Trophoblast cell (in vitro differentiated cells and primary cell): ENCODE results near the gene P3H2.

Experiments
- DNase-seq, 2 donors: peaks; one replicate each; pipeline ENCODE4 v3.0.0-alpha.2; 2016
- H2AFZ ChIP-seq: 2 replicates; pipeline ENCODE4 v1.6.1; 2013; ENCODE audit warnings: low read length, moderate library complexity, mild to moderate bottlenecking; ENCODE audit not compliant: insufficient read depth, poor library complexity
- H2AK5ac ChIP-seq: 2 replicates; pipeline ENCODE4 v1.6.1; 2013; ENCODE audit warnings: mild to moderate bottlenecking, low read length
- H2BK120ac ChIP-seq: 2 replicates; pipeline ENCODE4 v1.6.1; 2013; ENCODE audit warnings: low read length, mild to moderate bottlenecking, moderate library complexity; ENCODE audit not compliant: insufficient read depth, poor library complexity
- H2BK12ac ChIP-seq: 2 replicates; pipeline ENCODE4 v1.6.1; 2013; ENCODE audit warnings: mild to moderate bottlenecking, low read length, moderate library complexity
- H2BK5ac ChIP-seq: 2 replicates; pipeline ENCODE4 v1.6.1; 2013; ENCODE audit warnings: low read length, low read depth, moderate library complexity, mild to moderate bottlenecking; ENCODE audit not compliant: poor library complexity
- H3K14ac ChIP-seq: 2 replicates; pipeline ENCODE4 v1.6.1; 2013; ENCODE audit warnings: mild to moderate bottlenecking, low read length
- H3K18ac ChIP-seq: 2 replicates; pipeline ENCODE4 v1.6.1; 2013; ENCODE audit warnings: mild to moderate bottlenecking, low read length
- H3K23ac ChIP-seq: 2 replicates; pipeline ENCODE4 v1.6.1; 2013; ENCODE audit warnings: low read length
- H3K27ac ChIP-seq: 2 replicates; pipeline ENCODE4 v1.5.1; 2013; ENCODE audit warnings: low read depth, mild to moderate bottlenecking, inconsistent platforms, low read length, moderate library complexity
- H3K27me3 ChIP-seq: 2 replicates; pipeline ENCODE4 v1.6.1; 2013; ENCODE audit warnings: inconsistent platforms, mild to moderate bottlenecking, low read length, moderate library complexity; ENCODE audit not compliant: insufficient read depth
- H3K36me3 ChIP-seq, 2 experiments: 1 replicate in 1 of 2; 2 replicates in 1 of 2; pipeline ENCODE4 v1.6.1; 2013; ENCODE audit warnings: low read length in 2 of 2, mild to moderate bottlenecking in 2 of 2, moderate library complexity in 1 of 2; ENCODE audit not compliant: insufficient read depth in 2 of 2, control insufficient read depth in 1 of 2
- H3K4ac ChIP-seq: 2 replicates; pipeline ENCODE4 v1.6.1; 2013; ENCODE audit warnings: low read depth, mild to moderate bottlenecking, low read length, moderate library complexity
- H3K4me1 ChIP-seq, 2 experiments: 1 replicate in 1 of 2; 2 replicates in 1 of 2; pipeline ENCODE4 v1.6.1; 2013; ENCODE audit warnings: low read length in 2 of 2, mild to moderate bottlenecking in 2 of 2, moderate library complexity in 1 of 2; ENCODE audit not compliant: insufficient read depth in 2 of 2, control insufficient read depth in 1 of 2
- H3K4me2 ChIP-seq: 2 replicates; pipeline ENCODE4 v1.6.1; 2013; ENCODE audit warnings: inconsistent platforms, mild to moderate bottlenecking, low read length, moderate library complexity
- H3K4me3 ChIP-seq: 2 replicates; pipeline ENCODE4 v1.5.1; 2013; ENCODE audit warnings: mild to moderate bottlenecking, low read depth, low read length, inconsistent platforms
- H3K79me1 ChIP-seq: one replicate; pipeline ENCODE4 v1.6.1; 2013; ENCODE audit warnings: low read length
- H3K79me2 ChIP-seq: 2 replicates; pipeline ENCODE4 v1.6.1; 2013; ENCODE audit warnings: low read length, mild to moderate bottlenecking; ENCODE audit not compliant: control insufficient read depth, insufficient read depth, poor library complexity
- H3K9ac ChIP-seq: 2 replicates; pipeline ENCODE4 v1.6.1; 2013; ENCODE audit warnings: mild to moderate bottlenecking, low read length
- H3K9me3 ChIP-seq: 2 replicates; pipeline ENCODE4 v1.6.1; 2013; ENCODE audit warnings: low read depth, mild to moderate bottlenecking, control low read depth, inconsistent platforms, low read length; ENCODE audit not compliant: insufficient read depth
- H4K12ac ChIP-seq: 2 replicates; pipeline ENCODE4 v1.6.1; 2013; ENCODE audit warnings: low read depth, mild to moderate bottlenecking, low read length, moderate library complexity
- H4K8ac ChIP-seq: 2 replicates; pipeline ENCODE4 v1.6.1; 2013; ENCODE audit warnings: low read depth, mild to moderate bottlenecking, low read length, moderate library complexity
- H4K91ac ChIP-seq: one replicate; pipeline ENCODE4 v1.6.1; 2013; ENCODE audit warnings: low read depth, mild to moderate bottlenecking, low read length, moderate library complexity
- WGBS: extraction: QIAGEN DNeasy Blood & Tissue Kit; methylation state at CpG from one replicate; pipeline ENCODE4 v1.1.7; 2013; ENCODE audit warnings: missing lambda C conversion rate; ENCODE audit not compliant: insufficient read length, insufficient coverage; ENCODE audit errors: extremely low coverage; 5-methylcytosine and 5-hydroxymethylcytosine counted together

The P3H2 gene

DNA sequence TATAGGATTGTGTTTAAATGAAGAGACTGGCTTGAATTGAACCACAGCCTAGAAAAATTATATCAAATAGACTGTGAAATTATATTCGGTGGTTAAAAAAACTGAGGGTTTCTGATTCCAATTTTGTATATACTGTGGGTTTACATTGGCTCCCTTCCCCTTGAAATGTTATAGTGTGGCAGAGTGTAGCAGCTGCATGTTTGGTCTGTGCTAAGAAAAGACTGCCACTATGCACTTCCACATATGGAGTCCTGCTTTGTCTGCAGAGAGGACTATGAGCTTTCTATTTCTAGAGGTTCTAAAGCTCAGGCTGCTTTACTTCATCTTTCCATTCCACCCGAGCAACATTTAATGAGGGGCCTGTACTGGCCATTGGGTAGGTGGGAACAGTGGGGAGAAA is 112.3 kb downstream of the P3H2 start:
- no peak overlapping the region for H2BK12ac ChIP-seq
- no peak overlapping the region for H3K4ac ChIP-seq
- H3K23ac ChIP-seq, result no peak overlapping the region
- no peak overlapping the region for H3K14ac ChIP-seq
- H3K79me2 ChIP-seq, result peaks cover 1% of the 10 kb centered on the region
- H3K4me1 ChIP-seq, result peaks cover 3 to 6% of the 10 kb centered on the region in 2 experiments
- no peak overlapping the region for H4K12ac ChIP-seq
- peaks cover 3% of the 10 kb centered on the region for H3K79me1 ChIP-seq
- H4K91ac ChIP-seq, result no peak overlapping the region
- DNase-seq, result no peak
- no peak overlapping the region for H3K4me3 ChIP-seq
- no peak overlapping the region for H3K18ac ChIP-seq
- no peaks in the 10 kb centered on the region for H3K36me3 ChIP-seq
- H2AK5ac ChIP-seq, result no peak overlapping the region
- H4K8ac ChIP-seq, result no peak overlapping the region
- WGBS, result no CpG with 5 or more reads among the region's 2 CpGs
- no peaks in the 10 kb centered on the region for H3K27me3 ChIP-seq
- no peak overlapping the region for H2BK120ac ChIP-seq
- no peak overlapping the region for H2BK5ac ChIP-seq
- H3K27ac ChIP-seq, result no peak overlapping the region
- H3K9ac ChIP-seq, result no peak overlapping the region
- no peak overlapping the region for H3K4me2 ChIP-seq
- H2AFZ ChIP-seq, result no peak overlapping the region
- no peaks in the 10 kb centered on the region for H3K9me3 ChIP-seq

DNA sequence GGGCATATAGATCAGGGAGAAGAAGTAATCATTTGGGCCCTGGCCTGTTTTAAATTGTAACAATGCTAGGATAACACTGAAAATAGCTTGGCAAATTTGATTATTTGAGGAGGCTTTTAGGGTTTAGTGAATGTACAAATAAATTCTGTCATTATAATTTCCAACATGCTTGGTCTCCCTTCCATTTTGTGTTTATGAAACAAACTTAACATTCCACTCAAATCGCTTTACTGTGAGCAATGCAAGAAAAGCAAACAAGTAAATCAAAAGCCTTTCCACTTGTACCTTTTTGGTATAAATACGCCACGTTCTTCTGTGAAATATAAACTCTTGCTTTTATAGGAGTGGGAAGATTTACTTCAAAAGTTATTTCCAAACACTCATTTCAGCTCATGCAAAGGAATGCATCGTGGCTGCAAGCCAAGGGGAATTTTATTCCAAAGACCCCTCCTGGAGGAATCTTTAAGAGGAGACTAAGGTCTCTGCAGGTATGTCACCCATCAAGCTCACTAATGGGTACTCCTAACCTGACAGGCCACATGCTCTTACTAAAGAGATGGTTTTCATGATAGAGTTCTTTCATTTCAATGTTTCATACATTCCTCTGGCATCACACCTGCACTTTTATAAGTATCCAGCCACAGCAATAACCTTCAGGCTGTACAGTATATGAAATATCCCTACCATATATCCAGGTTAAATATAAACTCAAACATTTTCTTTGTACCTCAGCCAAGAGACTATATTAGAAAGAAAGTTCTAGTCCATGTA is 115.2 kb downstream of the P3H2 start:
- Histone ChIP-seq H3K9ac (no peak overlapping the region), H3K79me1 (no peaks in the 10 kb centered on the region), H2AK5ac (no peak overlapping the region), H4K91ac (no peak overlapping the region), H3K79me2 (no peaks in the 10 kb centered on the region), H3K4me1 (peaks cover 0 to 2% of the 10 kb centered on the region in 2 experiments), H2AFZ (no peak overlapping the region), H2BK120ac (no peak overlapping the region), H4K8ac (no peak overlapping the region), H3K9me3 (no peaks in the 10 kb centered on the region), H2BK12ac (no peak overlapping the region), H3K4ac (no peak overlapping the region), H2BK5ac (no peak overlapping the region), H3K27me3 (no peaks in the 10 kb centered on the region), H3K36me3 (no peaks in the 10 kb centered on the region), H3K18ac (no peak overlapping the region), H3K4me3 (no peak overlapping the region), H3K4me2 (no peak overlapping the region), H3K23ac (no peak overlapping the region), H3K27ac (no peak overlapping the region), H3K14ac (no peak overlapping the region), H4K12ac (no peak overlapping the region)
- WGBS, result no CpG with 5 or more reads among the region's 4 CpGs
- DNase-seq, result no peak

DNA sequence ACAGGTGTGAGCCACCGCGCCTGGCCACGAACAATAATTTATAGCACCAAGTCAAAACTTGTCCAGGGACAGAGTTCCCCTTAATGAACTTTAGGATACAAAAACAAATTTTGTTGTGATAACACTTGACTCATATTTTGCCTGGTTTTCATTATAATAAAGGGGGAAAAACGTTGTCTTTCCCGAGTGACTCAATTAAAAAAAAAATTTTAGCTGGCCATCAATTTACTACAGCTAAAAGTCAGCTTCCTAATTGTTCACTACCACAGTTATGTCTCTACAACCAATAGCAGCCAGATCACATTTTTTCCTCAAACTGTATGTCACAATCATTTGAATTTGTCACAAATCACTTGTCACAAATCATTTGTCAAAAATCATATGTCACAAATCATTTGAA is 116.0 kb downstream of the P3H2 start:
- no peak for DNase-seq
- Histone ChIP-seq H2AFZ (no peak overlapping the region), H3K23ac (no peak overlapping the region), H3K4me1 (peaks cover 0 to 2% of the 10 kb centered on the region in 2 experiments), H3K36me3 (no peaks in the 10 kb centered on the region), H3K4me2 (no peak overlapping the region), H3K79me1 (no peaks in the 10 kb centered on the region), H2BK12ac (no peak overlapping the region), H2BK120ac (no peak overlapping the region), H2BK5ac (no peak overlapping the region), H4K8ac (no peak overlapping the region), H3K18ac (no peak overlapping the region), H3K79me2 (no peaks in the 10 kb centered on the region), H3K14ac (no peak overlapping the region), H3K4ac (no peak overlapping the region), H4K91ac (no peak overlapping the region), H3K9ac (no peak overlapping the region), H3K27me3 (no peaks in the 10 kb centered on the region), H3K4me3 (no peak overlapping the region), H4K12ac (no peak overlapping the region), H3K9me3 (no peaks in the 10 kb centered on the region), H3K27ac (no peak overlapping the region), H2AK5ac (no peak overlapping the region)
- WGBS, result no CpG with 5 or more reads among the region's 5 CpGs

DNA sequence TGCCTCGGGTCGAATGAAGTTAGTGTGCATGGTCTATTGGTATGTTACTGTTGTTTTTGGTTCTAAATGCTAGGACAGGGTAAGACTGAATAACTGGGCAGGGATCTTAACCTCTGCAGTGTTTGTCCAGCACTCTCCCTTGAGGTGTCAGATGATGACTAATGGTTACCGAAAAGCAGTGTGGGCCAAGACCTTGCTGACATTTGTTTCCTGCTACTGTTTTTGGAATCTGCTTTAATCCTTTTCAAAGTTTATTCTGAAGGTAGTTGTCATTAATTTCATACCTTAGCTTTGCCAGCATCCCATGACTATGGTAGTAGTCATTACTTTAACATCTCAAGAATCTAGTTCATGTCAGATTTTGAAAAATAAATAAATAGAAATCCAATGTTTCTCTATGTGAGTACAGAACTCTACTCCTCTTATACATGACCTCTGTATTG is 117.0 kb downstream of the P3H2 start:
- Histone ChIP-seq H3K4me2 (no peak overlapping the region), H2AK5ac (no peak overlapping the region), H3K4me3 (no peak overlapping the region), H3K14ac (no peak overlapping the region), H3K4me1 (peaks cover 0 to 2% of the 10 kb centered on the region in 2 experiments), H2BK5ac (no peak overlapping the region), H3K79me1 (no peaks in the 10 kb centered on the region), H2AFZ (no peak overlapping the region), H3K4ac (no peak overlapping the region), H3K9ac (no peak overlapping the region), H3K36me3 (no peaks in the 10 kb centered on the region), H4K91ac (no peak overlapping the region), H4K8ac (no peak overlapping the region), H3K27me3 (no peaks in the 10 kb centered on the region), H3K23ac (no peak overlapping the region), H3K18ac (no peak overlapping the region), H3K27ac (peak overlapping the region; percentile 52), H3K9me3 (no peaks in the 10 kb centered on the region), H2BK12ac (no peak overlapping the region), H4K12ac (no peak overlapping the region), H2BK120ac (no peak overlapping the region), H3K79me2 (no peaks in the 10 kb centered on the region)
- DNase-seq, result peak; percentile 17 to 38
- WGBS, result no CpG with 5 or more reads among the region's 3 CpGs
